ENCODE results near the gene TRIM15. TPM values are rescaled to one million over a fixed set of nuclear protein-coding genes. Genes with fewer than 3 reads are reported as not detected.
"Not testable (repeated sequence)": the region's sequence is repeated elsewhere in the genome, so short reads cannot be mapped to it uniquely, and the experiment has no call there.

Gene TRIM15
- not detected for polyA plus RNA-seq (2013, experiment 1 of 2; ENCODE audit: insufficient read length)
- polyA plus RNA-seq (2013, experiment 2 of 2; ENCODE audit: insufficient read length) = not detected

GRCh38 chr6:30163090-30163917, at the start of gene TRIM15:
Gene TRIM15 (plus strand): TSS chr6:30163546. CDS start chr6:30163685, 139 bp downstream.
- DNase-seq = no peak

- DNase-seq = no peak
These were observed 49.5 kb upstream of the TRIM15 start for GRCh38 chr6:30113841-30114240.

- no peak for DNase-seq
These were observed 46.6 kb upstream of the TRIM15 start for GRCh38 chr6:30116724-30117123.

GRCh38 chr6:30118691-30119090, 44.7 kb upstream of the TRIM15 start:
- not testable (repeated sequence) for DNase-seq

- no peak for DNase-seq
These were observed 41.6 kb upstream of the TRIM15 start for GRCh38 chr6:30121446-30122366.

- no peak for DNase-seq
These were observed 40.8 kb upstream of the TRIM15 start for GRCh38 chr6:30122515-30122914.

GRCh38 chr6:30127238-30128093, 35.9 kb upstream of the TRIM15 start:
- DNase-seq = no peak

- DNase-seq = no peak
These were observed 33.8 kb upstream of the TRIM15 start for GRCh38 chr6:30129265-30130178.

- no peak for DNase-seq
These were observed 33.1 kb upstream of the TRIM15 start for GRCh38 chr6:30130179-30130679.

GRCh38 chr6:30130887-30131862, 32.2 kb upstream of the TRIM15 start:
- DNase-seq = peak; percentile 80

GRCh38 chr6:30131947-30132497, 31.3 kb upstream of the TRIM15 start:
- DNase-seq = no peak

GRCh38 chr6:30135147-30135546, 28.2 kb upstream of the TRIM15 start:
- DNase-seq = no peak

GRCh38 chr6:30135757-30136156, 27.6 kb upstream of the TRIM15 start, which contains the start of gene TRIM40:
Gene TRIM40 (plus strand): TSS chr6:30136140. CDS start chr6:30137037, 897 bp downstream.
- no peak for DNase-seq

GRCh38 chr6:30136570-30137286, 26.6 kb upstream of the TRIM15 start:
- no peak for DNase-seq

- not testable (repeated sequence) for DNase-seq
These were observed 23.1 kb upstream of the TRIM15 start for GRCh38 chr6:30140240-30140639.

GRCh38 chr6:30142665-30143064, 20.7 kb upstream of the TRIM15 start:
- DNase-seq = no peak

- DNase-seq = no peak
These were observed 19.6 kb upstream of the TRIM15 start for GRCh38 chr6:30143780-30144179.

- DNase-seq = no peak
These were observed 18.5 kb upstream of the TRIM15 start for GRCh38 chr6:30144811-30145210.
